ENCODE data around the gene SWAP70. TPM values are rescaled to one million over a fixed set of nuclear protein-coding genes. Genes with fewer than 3 reads are reported as not detected.

Gene SWAP70
- total RNA-seq, 1 experiment from 2014 or later = 8.6 TPM

GRCh38 chr11:9736365-9736764 is 72.5 kb downstream of the SWAP70 start:
- intact Hi-C loops (cut with micrococcal nuclease) = no loop called here
- Histone ChIP-seq H3K4me3 (ENCODE audit: low read length) (no peak overlapping the region), H3K9me3 (ENCODE audit: low read length) (peaks cover 8% of the 10 kb centered on the region; the same call in 1 of the 2 replicates), H3K9ac (ENCODE audit: low read length) (no peak overlapping the region), H3K4me1 (ENCODE audit: insufficient read depth, low read length) (peaks cover 13% of the 10 kb centered on the region), H3K9me2 (replicated peaks; ENCODE audit: low read length) (no peaks in the 10 kb centered on the region), H3K4me2 (ENCODE audit: low read length) (no peak overlapping the region), H3K36me3 (ENCODE audit: low read depth, low read length) (peaks cover 22% of the 10 kb centered on the region), H2AFZ (ENCODE audit: low read length) (no peak overlapping the region), H3F3A (ENCODE audit: low read length, unreplicated experiment) (peaks cover 3% of the 10 kb centered on the region), H3K27me3 (ENCODE audit: low read length) (no peaks in the 10 kb centered on the region), H4K20me1 (ENCODE audit: low read length) (no peaks in the 10 kb centered on the region), H3K27ac (ENCODE audit: low read length) (no peak overlapping the region), H3K79me2 (ENCODE audit: low read length) (no peaks in the 10 kb centered on the region)
- DNase-seq (no peak), ATAC-seq (peak; percentile 45; the same call in 1 of the 2 replicates)
- BruUV-seq (replicated peaks) = no TSS peak
- no peak for TF ChIP-seq CTCF (conservative IDR thresholded peaks at IDR 0.05; ENCODE audit: low read depth, low read length)
- ChIA-PET CTCF (no interaction called here), POLR2A (ENCODE audit: unreplicated experiment) (no interaction called here)

- no peak overlapping the region for H3K9ac ChIP-seq (ENCODE audit: low read length)
- H2AFZ ChIP-seq (ENCODE audit: low read length) = no peak overlapping the region
- H3K27ac ChIP-seq (ENCODE audit: low read length) = no peak overlapping the region
- H3K4me2 ChIP-seq (ENCODE audit: low read length) = no peak overlapping the region
- no peaks in the 10 kb centered on the region for H3K79me2 ChIP-seq (ENCODE audit: low read length)
- H3K9me3 ChIP-seq (ENCODE audit: low read length) = peaks cover 8% of the 10 kb centered on the region; the same call in 1 of the 2 replicates
- ChIA-PET CTCF (no interaction called here), POLR2A (ENCODE audit: unreplicated experiment) (no interaction called here)
- peaks cover 13% of the 10 kb centered on the region for H3K4me1 ChIP-seq (ENCODE audit: insufficient read depth, low read length)
- intact Hi-C loops (cut with micrococcal nuclease) = no loop called here
- H3K9me2 ChIP-seq (replicated peaks; ENCODE audit: low read length) = no peaks in the 10 kb centered on the region
- DNase-seq = no peak
- H3F3A ChIP-seq (ENCODE audit: low read length, unreplicated experiment) = peaks cover 3% of the 10 kb centered on the region
- TF ChIP-seq CTCF (conservative IDR thresholded peaks at IDR 0.05; ENCODE audit: low read depth, low read length) = no peak
- TF ChIP-seq EZH2phosphoT487 (IDR thresholded peaks at IDR 0.05; ENCODE audit: borderline replicate concordance, low read length) = no peak
- TF ChIP-seq EZH2 (IDR thresholded peaks at IDR 0.05; ENCODE audit: low read length, unreplicated experiment) = no peak
- H3K4me3 ChIP-seq (ENCODE audit: low read length) = no peak overlapping the region
- H3K36me3 ChIP-seq (ENCODE audit: low read depth, low read length) = peaks cover 15% of the 10 kb centered on the region
- H3K27me3 ChIP-seq (ENCODE audit: low read length) = no peaks in the 10 kb centered on the region
- ATAC-seq = no peak
- BruUV-seq (replicated peaks) = no TSS peak
- H4K20me1 ChIP-seq (ENCODE audit: low read length) = no peaks in the 10 kb centered on the region
Measured at GRCh38 chr11:9738116-9738515, 74.2 kb downstream of the SWAP70 start.

- H3K9me2 ChIP-seq (replicated peaks; ENCODE audit: low read length) = no peaks in the 10 kb centered on the region
- ChIA-PET POLR2A (ENCODE audit: unreplicated experiment) (no interaction called here), CTCF (no interaction called here)
- no peak for DNase-seq
- no TSS peak for BruUV-seq (replicated peaks)
- peaks cover 8% of the 10 kb centered on the region; the same call in 1 of the 2 replicates for H3K9me3 ChIP-seq (ENCODE audit: low read length)
- H4K20me1 ChIP-seq (ENCODE audit: low read length) = no peaks in the 10 kb centered on the region
- peaks cover 3% of the 10 kb centered on the region for H3F3A ChIP-seq (ENCODE audit: low read length, unreplicated experiment)
- no peak overlapping the region for H2AFZ ChIP-seq (ENCODE audit: low read length)
- ATAC-seq = no peak
- H3K27me3 ChIP-seq (ENCODE audit: low read length) = no peaks in the 10 kb centered on the region
- H3K4me2 ChIP-seq (ENCODE audit: low read length) = no peak overlapping the region
- intact Hi-C loops (cut with micrococcal nuclease) = no loop called here
- no peaks in the 10 kb centered on the region for H3K79me2 ChIP-seq (ENCODE audit: low read length)
- TF ChIP-seq EZH2phosphoT487 (IDR thresholded peaks at IDR 0.05; ENCODE audit: borderline replicate concordance, low read length) = no peak
- TF ChIP-seq CTCF (conservative IDR thresholded peaks at IDR 0.05; ENCODE audit: low read depth, low read length) = no peak
- TF ChIP-seq EZH2 (IDR thresholded peaks at IDR 0.05; ENCODE audit: low read length, unreplicated experiment) = no peak
- H3K27ac ChIP-seq (ENCODE audit: low read length) = no peak overlapping the region
- H3K4me1 ChIP-seq (ENCODE audit: insufficient read depth, low read length) = peaks cover 13% of the 10 kb centered on the region
- H3K36me3 ChIP-seq (ENCODE audit: low read depth, low read length) = peaks cover 14% of the 10 kb centered on the region; the same call in 1 of the 2 replicates
- no peak overlapping the region for H3K4me3 ChIP-seq (ENCODE audit: low read length)
- no peak overlapping the region for H3K9ac ChIP-seq (ENCODE audit: low read length)
Measured at GRCh38 chr11:9738707-9739106, 74.8 kb downstream of the SWAP70 start.

All from PC-3 (cell line).